Panc1 (cell line): ENCODE data around the gene CHURC1. TPM values are rescaled to one million over a fixed set of nuclear protein-coding genes. Genes with fewer than 3 reads are reported as not detected.

Source experiments
- ATAC-seq: fragments of 200-7000 bp; cut with Tn5 transposase; 2 replicates; pipeline ENCODE4 v1.9.1; 2020; ENCODE audit warnings: mild to moderate bottlenecking, moderate library complexity
- BruUV-seq: library from RNA; stranded (reverse); fragments of 400-500 nt; replicated peaks from 2 replicates; lab custom pipeline; 2021; lab: Mats Ljungman, UMichigan
- CTCF ChIA-PET: fragments of 300-600 bp; sonication (Branson Sonifier 250); formaldehyde crosslinking; loops from one replicate; lab custom pipeline; 2022; ENCODE audit warnings: antibody characterized with exemption; lab: Charles Lee
- POLR2A ChIA-PET: fragments of 300-600 bp; sonication (Branson Sonifier 250); formaldehyde crosslinking; loops from one replicate; lab custom pipeline; 2022; ENCODE audit warnings: antibody characterized with exemption; lab: Charles Lee
- DNase-seq: peaks from one replicate; pipeline ENCODE4 v3.0.0-alpha.2; 2010; ENCODE audit warnings: low read depth, low spot score
- H3K27ac ChIP-seq: 2 replicates; pipeline ENCODE4 v1.5.1; 2011; ENCODE audit warnings: mild to moderate bottlenecking, low read length, inconsistent platforms
- H3K27me3 ChIP-seq: fragments of 200-500 bp; sonication (Bioruptor generic); 2 replicates; pipeline ENCODE4 v1.6.0; 2014; ENCODE audit warnings: low read length, inconsistent platforms; ENCODE audit not compliant: control insufficient read depth, insufficient read depth
- H3K36me3 ChIP-seq: fragments of 200-500 bp; sonication (Bioruptor generic); 2 replicates; pipeline ENCODE4 v1.5.1; 2014; ENCODE audit warnings: inconsistent platforms, mild to moderate bottlenecking, low read length, moderate library complexity; ENCODE audit not compliant: control insufficient read depth, insufficient read depth
- H3K4me1 ChIP-seq: 2 replicates; pipeline ENCODE4 v1.5.1; 2011; ENCODE audit warnings: inconsistent platforms, mild to moderate bottlenecking, low read length, moderate library complexity; ENCODE audit not compliant: control insufficient read depth, insufficient read depth
- H3K4me3 ChIP-seq, 2 experiments: 2 replicates each; pipeline ENCODE4 v1.5.1; 2011 to 2012; ENCODE audit warnings: low read depth in 2 of 2, low read length in 2 of 2, mild to moderate bottlenecking in 2 of 2, inconsistent platforms in 1 of 2, moderate library complexity in 1 of 2
- H3K9me3 ChIP-seq: fragments of 200-500 bp; sonication (Bioruptor generic); 2 replicates; pipeline ENCODE4 v1.5.1; 2014; ENCODE audit warnings: low read depth, mild to moderate bottlenecking, inconsistent platforms, low read length, moderate library complexity; ENCODE audit not compliant: control insufficient read depth, insufficient read depth
- POLR2AphosphoS5 ChIP-seq: IDR thresholded peaks from 2 replicates; pipeline ENCODE4 v1.6.1; 2012; ENCODE audit warnings: mild to moderate bottlenecking, low read depth, low read length, moderate library complexity
- REST ChIP-seq, 2 experiments: IDR thresholded peaks; 2 replicates each; pipeline ENCODE4 v1.6.1; 2011 to 2012; ENCODE audit warnings: low read depth in 2 of 2, control low read depth in 1 of 2, low read length in 1 of 2, mild to moderate bottlenecking in 1 of 2, moderate library complexity in 1 of 2; ENCODE audit not compliant: insufficient read depth in 1 of 2
- SIN3A ChIP-seq: IDR thresholded peaks from 2 replicates; pipeline ENCODE4 v1.6.1; 2012; ENCODE audit warnings: low read depth, mild to moderate bottlenecking, low read length, moderate library complexity, borderline replicate concordance; ENCODE audit not compliant: insufficient read depth
- TCF7L2 ChIP-seq: IDR thresholded peaks from 2 replicates; pipeline ENCODE4 v1.6.1; 2011; ENCODE audit warnings: mild to moderate bottlenecking, low read depth, low read length, inconsistent platforms
- in situ Hi-C: cut with HindIII; loops from 2 replicates; pipeline ENCODE4 v1.10.0; 2016; ENCODE audit warnings: low sequenced_read_pairs, low pct_unique_long_range_greater_than_20kb
- intact Hi-C: fragments of 100-400 bp; cut with micrococcal nuclease; formaldehyde crosslinking; loops from one replicate; pipeline ENCODE4 v1.10.0; 2022; ENCODE audit not compliant: unreplicated experiment
- total RNA-seq: library from RNA; stranded (reverse); gene quantifications from one replicate; pipeline ENCODE4 v1.2.1, GENCODE V29; 2021; ENCODE audit not compliant: unreplicated experiment
- TF ChIP-seq, protein P1 (sequence below): fragments of 450-650 bp; IDR thresholded peaks from 2 replicates; pipeline ENCODE4 v1.5.1; 2017; ENCODE audit warnings: mild to moderate bottlenecking

CHURC1 gene
- total RNA-seq, 1 experiment from 2014 or later, result 55.6 TPM

- BruUV-seq, result no TSS peak
- CTCF ChIA-PET, result no interaction called here
Measured at GRCh38 chr14:64947710-64948611, 33.7 kb downstream of the CHURC1 start.

DNA sequence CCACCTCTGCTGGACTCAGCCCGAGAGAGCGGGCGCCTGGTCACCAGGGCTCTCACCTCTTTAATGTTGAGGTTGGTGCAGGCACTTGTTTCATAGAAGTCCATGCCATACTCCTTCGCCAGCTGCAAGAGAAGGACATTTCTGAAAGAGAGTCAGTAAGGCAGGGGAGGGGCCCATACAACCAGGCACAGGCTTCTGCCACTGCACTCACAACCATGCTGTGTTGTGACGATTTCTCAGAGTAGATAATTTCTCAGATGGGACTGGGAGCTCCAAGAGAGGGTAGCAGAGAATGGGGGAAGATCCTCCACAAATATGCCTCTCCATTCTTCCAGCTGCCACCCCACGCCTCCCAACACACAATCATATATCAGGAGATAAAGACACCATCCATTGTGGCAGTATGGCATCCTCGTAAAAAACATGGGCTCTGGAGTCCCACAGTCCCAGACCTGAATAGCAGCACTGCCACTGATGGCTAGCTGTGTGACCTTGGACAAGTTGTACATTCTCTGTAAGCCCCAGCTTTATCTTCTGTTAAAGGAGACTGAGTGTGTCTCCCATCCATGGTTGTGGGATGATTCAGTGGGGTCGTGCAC, 34.5 kb downstream of the CHURC1 start:
- TF ChIP-seq SIN3A (no peak), TCF7L2 (no peak), POLR2AphosphoS5 (no peak), REST (IDR thresholded peaks at IDR 0.05; ENCODE audit: insufficient read depth in 1 of 2, low read depth in 2 of 2, low read length in 1 of 2) (no peak)
- TF ChIP-seq, protein P1, sequence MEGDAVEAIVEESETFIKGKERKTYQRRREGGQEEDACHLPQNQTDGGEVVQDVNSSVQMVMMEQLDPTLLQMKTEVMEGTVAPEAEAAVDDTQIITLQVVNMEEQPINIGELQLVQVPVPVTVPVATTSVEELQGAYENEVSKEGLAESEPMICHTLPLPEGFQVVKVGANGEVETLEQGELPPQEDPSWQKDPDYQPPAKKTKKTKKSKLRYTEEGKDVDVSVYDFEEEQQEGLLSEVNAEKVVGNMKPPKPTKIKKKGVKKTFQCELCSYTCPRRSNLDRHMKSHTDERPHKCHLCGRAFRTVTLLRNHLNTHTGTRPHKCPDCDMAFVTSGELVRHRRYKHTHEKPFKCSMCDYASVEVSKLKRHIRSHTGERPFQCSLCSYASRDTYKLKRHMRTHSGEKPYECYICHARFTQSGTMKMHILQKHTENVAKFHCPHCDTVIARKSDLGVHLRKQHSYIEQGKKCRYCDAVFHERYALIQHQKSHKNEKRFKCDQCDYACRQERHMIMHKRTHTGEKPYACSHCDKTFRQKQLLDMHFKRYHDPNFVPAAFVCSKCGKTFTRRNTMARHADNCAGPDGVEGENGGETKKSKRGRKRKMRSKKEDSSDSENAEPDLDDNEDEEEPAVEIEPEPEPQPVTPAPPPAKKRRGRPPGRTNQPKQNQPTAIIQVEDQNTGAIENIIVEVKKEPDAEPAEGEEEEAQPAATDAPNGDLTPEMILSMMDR, result no peak
- Histone ChIP-seq H3K4me1 (no peaks in the 10 kb centered on the region), H3K9me3 (no peaks in the 10 kb centered on the region), H3K36me3 (no peaks in the 10 kb centered on the region), H3K4me3 (no peak overlapping the region), H3K27ac (no peak overlapping the region), H3K27me3 (no peaks in the 10 kb centered on the region)
- intact Hi-C loops, result no loop called here
- in situ Hi-C loops, result no loop called here
- no TSS peak for BruUV-seq
- CTCF ChIA-PET, result no interaction called here
- no peak for ATAC-seq
- DNase-seq, result no peak
- POLR2A ChIA-PET, result no interaction called here

More at GRCh38 chr14:64947710-64948611, 33.7 kb downstream of the CHURC1 start:
- no peak for ATAC-seq
- TF ChIP-seq SIN3A, result no peak
- TF ChIP-seq POLR2AphosphoS5, result no peak
- no peak for TF ChIP-seq TCF7L2
- TF ChIP-seq, protein P1, result no peak
- no peak for TF ChIP-seq REST (IDR thresholded peaks at IDR 0.05; ENCODE audit: insufficient read depth in 1 of 2, low read depth in 2 of 2, low read length in 1 of 2)
- Histone ChIP-seq H3K4me1 (no peaks in the 10 kb centered on the region), H3K36me3 (no peaks in the 10 kb centered on the region), H3K4me3 (no peak overlapping the region), H3K27ac (no peak overlapping the region), H3K9me3 (no peaks in the 10 kb centered on the region), H3K27me3 (no peaks in the 10 kb centered on the region)
- DNase-seq, result no peak
- intact Hi-C loops (no loop called here), in situ Hi-C loops (no loop called here)
- POLR2A ChIA-PET, result no interaction called here
